ENCODE measurements around the gene TRPM7. TPM values are rescaled to one million over a fixed set of nuclear protein-coding genes. Genes with fewer than 3 reads are reported as not detected.

TRPM7 gene
- total RNA-seq, 1 donor from 2014 or later = 43.6 TPM

- DNase-seq (ENCODE audit: extremely low spot score, unreplicated experiment) = no peak
- TF ChIP-seq CTCF (conservative IDR thresholded peaks at IDR 0.05) = no peak
- Mint-ChIP-seq H3K36me3 (peaks cover 5% of the 10 kb centered on the region), H3K4me1 (ENCODE audit: unreplicated experiment) (no peaks in the 10 kb centered on the region), H3K9me3 (no peaks in the 10 kb centered on the region), H3K27ac (no peak overlapping the region), H3K27me3 (no peaks in the 10 kb centered on the region), H3K4me3 (no peak overlapping the region)
Measured at GRCh38 chr15:50558012-50558411, 128.6 kb downstream of the TRPM7 start.

- no peak for DNase-seq (ENCODE audit: extremely low spot score, unreplicated experiment)
- no peaks in the 10 kb centered on the region for H3K9me3 Mint-ChIP-seq
- no peak overlapping the region for H3K27ac Mint-ChIP-seq
- no peak overlapping the region for H3K4me3 Mint-ChIP-seq
- no peak for TF ChIP-seq CTCF (conservative IDR thresholded peaks at IDR 0.05)
- H3K4me1 Mint-ChIP-seq (ENCODE audit: unreplicated experiment) = no peaks in the 10 kb centered on the region
- no peaks in the 10 kb centered on the region for H3K27me3 Mint-ChIP-seq
- no peaks in the 10 kb centered on the region for H3K36me3 Mint-ChIP-seq
Measured at GRCh38 chr15:50556642-50557371, 129.8 kb downstream of the TRPM7 start.

DNA sequence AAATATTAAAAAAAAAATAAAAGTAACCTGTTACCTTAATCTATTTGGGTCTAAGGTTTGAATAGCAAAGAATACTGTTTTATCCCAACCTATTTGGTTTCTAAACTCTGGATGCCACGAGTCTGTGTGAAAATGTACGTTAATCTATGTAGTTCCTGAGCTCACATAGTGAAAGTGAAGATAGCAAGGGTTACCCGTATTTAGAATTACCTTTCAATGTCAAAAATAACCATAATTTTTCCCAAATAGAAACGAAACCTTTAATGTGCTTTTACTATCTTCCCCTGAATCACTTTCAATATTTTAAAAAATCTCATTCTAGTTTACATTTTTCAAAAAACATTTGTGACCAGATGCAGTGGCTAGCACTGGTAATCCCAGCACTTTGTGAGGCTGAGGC, 134.4 kb downstream of the TRPM7 start:
- Mint-ChIP-seq H3K27ac (no peak overlapping the region), H3K9me3 (no peaks in the 10 kb centered on the region), H3K36me3 (no peaks in the 10 kb centered on the region), H3K27me3 (no peaks in the 10 kb centered on the region), H3K4me1 (ENCODE audit: unreplicated experiment) (no peaks in the 10 kb centered on the region), H3K4me3 (no peak overlapping the region)
- DNase-seq (ENCODE audit: extremely low spot score, unreplicated experiment) = no peak
- TF ChIP-seq CTCF (conservative IDR thresholded peaks at IDR 0.05) = no peak

DNA sequence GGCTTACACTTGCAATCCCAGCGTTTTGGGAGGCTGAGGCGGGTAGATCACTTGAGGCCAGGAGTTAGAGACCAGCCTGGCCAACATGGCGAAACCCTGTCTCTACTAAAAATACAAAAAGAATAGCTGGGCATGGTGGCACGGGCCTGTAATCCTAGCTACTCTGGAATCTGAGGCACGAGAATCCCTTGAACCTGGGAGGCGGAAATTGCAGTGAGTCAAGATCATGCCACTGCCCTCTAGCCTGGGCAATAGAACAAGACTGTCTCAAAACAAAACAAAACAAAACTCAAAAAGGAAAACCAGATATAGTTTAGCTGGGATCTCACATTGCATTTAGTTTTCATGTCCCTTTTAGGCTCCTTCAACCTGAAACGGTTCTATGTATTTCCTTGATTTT, 137.3 kb downstream of the TRPM7 start:
- Mint-ChIP-seq H3K36me3 (no peaks in the 10 kb centered on the region), H3K27me3 (no peaks in the 10 kb centered on the region)
- no peak for TF ChIP-seq CTCF (conservative IDR thresholded peaks at IDR 0.05)

DNA sequence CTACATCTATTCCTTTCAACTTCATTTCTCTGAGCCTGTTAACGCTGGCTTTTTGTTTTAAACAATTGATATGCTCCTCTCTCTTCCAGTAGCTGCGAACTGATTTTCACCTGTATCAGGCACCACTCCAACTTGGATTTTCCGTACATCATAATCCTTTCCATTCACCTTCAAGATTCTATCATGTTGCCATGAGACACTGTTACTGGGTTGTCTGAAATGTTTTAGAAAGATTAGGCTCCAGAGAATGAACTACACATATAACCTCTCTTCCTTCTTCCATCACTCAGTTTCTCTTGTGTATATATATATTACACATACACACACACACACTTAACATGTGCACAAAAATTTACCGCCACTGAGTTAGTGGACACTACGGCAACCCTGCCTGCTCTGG, 140.0 kb downstream of the TRPM7 start, which contains the start of gene USP50:
USP50 (minus strand) TSS at position 101 of the 400 bp plus-strand sequence. CDS start 141 bp downstream, outside the sequence.
- Mint-ChIP-seq H3K27me3 (no peaks in the 10 kb centered on the region), H3K4me3 (no peak within 1 kb of the TSS), H3K36me3 (no peaks in the 10 kb centered on the region), H3K4me1 (ENCODE audit: unreplicated experiment) (peaks cover 11% of the 10 kb centered on the region), H3K9me3 (no peaks in the 10 kb centered on the region), H3K27ac (no peak within 1 kb of the TSS)
- no peak for TF ChIP-seq CTCF (conservative IDR thresholded peaks at IDR 0.05)
- no peak for DNase-seq (ENCODE audit: extremely low spot score, unreplicated experiment)

More for the DNA sequence above, 137.3 kb downstream of the TRPM7 start:
- Mint-ChIP-seq H3K27ac (no peak overlapping the region), H3K4me1 (ENCODE audit: unreplicated experiment) (no peaks in the 10 kb centered on the region), H3K4me3 (no peak overlapping the region), H3K9me3 (no peaks in the 10 kb centered on the region)
- DNase-seq (ENCODE audit: extremely low spot score, unreplicated experiment) = no peak
